SK-N-SH (cell line): Measurements from ENCODE around the gene ASPN.

Experiments used
- ELF1 ChIP-seq: IDR thresholded peaks from 2 replicates; pipeline ENCODE4 v1.4.0; 2012
- EP300 ChIP-seq, 2 experiments: IDR thresholded peaks; 2 replicates each; pipeline versions ENCODE4 v1.4.0 to v1.6.1; 2012; ENCODE audit warnings: borderline replicate concordance in 1 of 2, low read depth in 1 of 2, low read length in 1 of 2
- EZH2phosphoT487 ChIP-seq: fragments of 200-600 bp; sonication (generic); IDR thresholded peaks from 2 replicates; pipeline ENCODE4 v1.6.1; 2017; ENCODE audit warnings: low read depth, mixed run types, mild to moderate bottlenecking, antibody characterized with exemption, moderate library complexity, borderline replicate concordance
- GABPA ChIP-seq: IDR thresholded peaks from 2 replicates; pipeline ENCODE4 v1.4.0; 2012; ENCODE audit warnings: low read depth, mild to moderate bottlenecking
- POLR2AphosphoS5 ChIP-seq: IDR thresholded peaks from 2 replicates; pipeline ENCODE4 v1.6.1; 2012; ENCODE audit warnings: low read depth, low read length
- TF ChIP-seq, protein P1 (sequence below): fragments of 200-600 bp; sonication (generic); IDR thresholded peaks from 2 replicates; pipeline ENCODE4 v1.6.1; 2017; ENCODE audit warnings: antibody characterized with exemption, mild to moderate bottlenecking, moderate library complexity
- TF ChIP-seq, protein P2 (sequence below): IDR thresholded peaks from 2 replicates; pipeline ENCODE4 v1.6.1; 2012; ENCODE audit warnings: mild to moderate bottlenecking, low read depth, low read length, moderate library complexity

DNA sequence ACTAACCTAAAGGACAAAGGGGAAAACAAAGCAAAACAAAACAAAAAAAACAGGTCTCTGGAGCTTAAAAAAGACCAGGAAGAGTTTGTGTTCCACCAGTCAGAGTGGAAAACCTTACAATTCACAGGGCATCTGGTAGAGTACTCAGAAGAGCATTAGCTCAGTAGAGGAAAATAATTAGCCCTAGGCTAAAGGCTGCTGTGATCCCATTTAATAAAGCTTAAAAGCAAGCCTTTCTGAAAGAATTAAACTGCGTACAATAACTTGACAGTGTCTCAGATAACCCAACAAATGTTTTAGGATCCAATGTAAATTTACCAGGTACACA is 46.2 kb upstream of the ASPN start:
- TF ChIP-seq, protein P1, sequence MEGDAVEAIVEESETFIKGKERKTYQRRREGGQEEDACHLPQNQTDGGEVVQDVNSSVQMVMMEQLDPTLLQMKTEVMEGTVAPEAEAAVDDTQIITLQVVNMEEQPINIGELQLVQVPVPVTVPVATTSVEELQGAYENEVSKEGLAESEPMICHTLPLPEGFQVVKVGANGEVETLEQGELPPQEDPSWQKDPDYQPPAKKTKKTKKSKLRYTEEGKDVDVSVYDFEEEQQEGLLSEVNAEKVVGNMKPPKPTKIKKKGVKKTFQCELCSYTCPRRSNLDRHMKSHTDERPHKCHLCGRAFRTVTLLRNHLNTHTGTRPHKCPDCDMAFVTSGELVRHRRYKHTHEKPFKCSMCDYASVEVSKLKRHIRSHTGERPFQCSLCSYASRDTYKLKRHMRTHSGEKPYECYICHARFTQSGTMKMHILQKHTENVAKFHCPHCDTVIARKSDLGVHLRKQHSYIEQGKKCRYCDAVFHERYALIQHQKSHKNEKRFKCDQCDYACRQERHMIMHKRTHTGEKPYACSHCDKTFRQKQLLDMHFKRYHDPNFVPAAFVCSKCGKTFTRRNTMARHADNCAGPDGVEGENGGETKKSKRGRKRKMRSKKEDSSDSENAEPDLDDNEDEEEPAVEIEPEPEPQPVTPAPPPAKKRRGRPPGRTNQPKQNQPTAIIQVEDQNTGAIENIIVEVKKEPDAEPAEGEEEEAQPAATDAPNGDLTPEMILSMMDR: no peak
- TF ChIP-seq GABPA (no peak), EP300 (IDR thresholded peaks at IDR 0.05; ENCODE audit: borderline replicate concordance in 1 of 2, low read depth in 1 of 2, low read length in 1 of 2) (no peak), POLR2AphosphoS5 (no peak), ELF1 (no peak), EZH2phosphoT487 (no peak)
- TF ChIP-seq, protein P2, sequence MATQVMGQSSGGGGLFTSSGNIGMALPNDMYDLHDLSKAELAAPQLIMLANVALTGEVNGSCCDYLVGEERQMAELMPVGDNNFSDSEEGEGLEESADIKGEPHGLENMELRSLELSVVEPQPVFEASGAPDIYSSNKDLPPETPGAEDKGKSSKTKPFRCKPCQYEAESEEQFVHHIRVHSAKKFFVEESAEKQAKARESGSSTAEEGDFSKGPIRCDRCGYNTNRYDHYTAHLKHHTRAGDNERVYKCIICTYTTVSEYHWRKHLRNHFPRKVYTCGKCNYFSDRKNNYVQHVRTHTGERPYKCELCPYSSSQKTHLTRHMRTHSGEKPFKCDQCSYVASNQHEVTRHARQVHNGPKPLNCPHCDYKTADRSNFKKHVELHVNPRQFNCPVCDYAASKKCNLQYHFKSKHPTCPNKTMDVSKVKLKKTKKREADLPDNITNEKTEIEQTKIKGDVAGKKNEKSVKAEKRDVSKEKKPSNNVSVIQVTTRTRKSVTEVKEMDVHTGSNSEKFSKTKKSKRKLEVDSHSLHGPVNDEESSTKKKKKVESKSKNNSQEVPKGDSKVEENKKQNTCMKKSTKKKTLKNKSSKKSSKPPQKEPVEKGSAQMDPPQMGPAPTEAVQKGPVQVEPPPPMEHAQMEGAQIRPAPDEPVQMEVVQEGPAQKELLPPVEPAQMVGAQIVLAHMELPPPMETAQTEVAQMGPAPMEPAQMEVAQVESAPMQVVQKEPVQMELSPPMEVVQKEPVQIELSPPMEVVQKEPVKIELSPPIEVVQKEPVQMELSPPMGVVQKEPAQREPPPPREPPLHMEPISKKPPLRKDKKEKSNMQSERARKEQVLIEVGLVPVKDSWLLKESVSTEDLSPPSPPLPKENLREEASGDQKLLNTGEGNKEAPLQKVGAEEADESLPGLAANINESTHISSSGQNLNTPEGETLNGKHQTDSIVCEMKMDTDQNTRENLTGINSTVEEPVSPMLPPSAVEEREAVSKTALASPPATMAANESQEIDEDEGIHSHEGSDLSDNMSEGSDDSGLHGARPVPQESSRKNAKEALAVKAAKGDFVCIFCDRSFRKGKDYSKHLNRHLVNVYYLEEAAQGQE: no peak
